ENCODE measurements around the gene PGAP6. TPM values are rescaled to one million over a fixed set of nuclear protein-coding genes. Genes with fewer than 3 reads are reported as not detected.

PGAP6 gene
- total and polyA plus RNA-seq, 10 donors = 19.5 to 63.2 (median 43.9) TPM

DNA sequence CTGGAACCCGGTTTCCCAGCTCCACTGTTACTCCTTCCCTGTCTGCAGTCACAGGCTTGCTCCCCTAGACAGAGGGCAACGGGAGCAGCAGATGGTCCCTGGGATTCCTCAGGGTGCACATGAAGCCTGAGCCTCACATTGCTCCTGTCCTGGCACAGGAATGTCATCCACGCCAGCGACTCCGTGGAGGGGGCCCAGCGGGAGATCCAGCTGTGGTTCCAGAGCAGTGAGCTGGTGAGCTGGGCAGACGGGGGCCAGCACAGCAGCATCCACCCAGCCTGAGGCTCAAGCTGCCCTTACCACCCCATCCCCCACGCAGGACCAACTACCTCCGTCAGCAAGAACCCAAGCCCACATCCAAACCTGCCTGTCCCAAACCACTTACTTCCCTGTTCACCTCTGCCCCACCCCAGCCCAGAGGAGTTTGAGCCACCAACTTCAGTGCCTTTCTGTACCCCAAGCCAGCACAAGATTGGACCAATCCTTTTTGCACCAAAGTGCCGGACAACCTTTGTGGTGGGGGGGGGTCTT is 18.3 kb upstream of the PGAP6 start:
- Histone ChIP-seq H3K36me3 (peaks cover 0 to 8% (median 0%) of the 10 kb centered on the region in 6 donors), H3K9me3 (no peaks in the 10 kb centered on the region), H3K4me1 (peaks cover 6 to 65% (median 41%) of the 10 kb centered on the region in 6 donors), H3K27me3 (replicated peaks in 1 of 7) (no peaks in the 10 kb centered on the region), H3K4me3 (peak overlapping the region in 5 of 8 donors; percentile 64 to 94 (median 71)), H3K27ac (peak overlapping the region; percentile 83 to 98 (median 93))
- no peak for TF ChIP-seq POLR2AphosphoS5 (IDR thresholded peaks at IDR 0.05)
- no peak for TF ChIP-seq POLR2A (IDR thresholded peaks at IDR 0.05)
- TF ChIP-seq, protein P1, sequence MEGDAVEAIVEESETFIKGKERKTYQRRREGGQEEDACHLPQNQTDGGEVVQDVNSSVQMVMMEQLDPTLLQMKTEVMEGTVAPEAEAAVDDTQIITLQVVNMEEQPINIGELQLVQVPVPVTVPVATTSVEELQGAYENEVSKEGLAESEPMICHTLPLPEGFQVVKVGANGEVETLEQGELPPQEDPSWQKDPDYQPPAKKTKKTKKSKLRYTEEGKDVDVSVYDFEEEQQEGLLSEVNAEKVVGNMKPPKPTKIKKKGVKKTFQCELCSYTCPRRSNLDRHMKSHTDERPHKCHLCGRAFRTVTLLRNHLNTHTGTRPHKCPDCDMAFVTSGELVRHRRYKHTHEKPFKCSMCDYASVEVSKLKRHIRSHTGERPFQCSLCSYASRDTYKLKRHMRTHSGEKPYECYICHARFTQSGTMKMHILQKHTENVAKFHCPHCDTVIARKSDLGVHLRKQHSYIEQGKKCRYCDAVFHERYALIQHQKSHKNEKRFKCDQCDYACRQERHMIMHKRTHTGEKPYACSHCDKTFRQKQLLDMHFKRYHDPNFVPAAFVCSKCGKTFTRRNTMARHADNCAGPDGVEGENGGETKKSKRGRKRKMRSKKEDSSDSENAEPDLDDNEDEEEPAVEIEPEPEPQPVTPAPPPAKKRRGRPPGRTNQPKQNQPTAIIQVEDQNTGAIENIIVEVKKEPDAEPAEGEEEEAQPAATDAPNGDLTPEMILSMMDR (IDR thresholded peaks at IDR 0.05 in 8 of 11, conservative IDR thresholded peaks at IDR 0.05 in 3 of 11) = no peak
- 60 to 81% (median 72%) methylated on average over 9 to 10 of the region's 10 CpGs for WGBS, 5 donors
- intact Hi-C loops (cut with DNase I; ENCODE audit: low total_unique reads) = no loop called here
- DNase-seq = peak; percentile 82

DNA sequence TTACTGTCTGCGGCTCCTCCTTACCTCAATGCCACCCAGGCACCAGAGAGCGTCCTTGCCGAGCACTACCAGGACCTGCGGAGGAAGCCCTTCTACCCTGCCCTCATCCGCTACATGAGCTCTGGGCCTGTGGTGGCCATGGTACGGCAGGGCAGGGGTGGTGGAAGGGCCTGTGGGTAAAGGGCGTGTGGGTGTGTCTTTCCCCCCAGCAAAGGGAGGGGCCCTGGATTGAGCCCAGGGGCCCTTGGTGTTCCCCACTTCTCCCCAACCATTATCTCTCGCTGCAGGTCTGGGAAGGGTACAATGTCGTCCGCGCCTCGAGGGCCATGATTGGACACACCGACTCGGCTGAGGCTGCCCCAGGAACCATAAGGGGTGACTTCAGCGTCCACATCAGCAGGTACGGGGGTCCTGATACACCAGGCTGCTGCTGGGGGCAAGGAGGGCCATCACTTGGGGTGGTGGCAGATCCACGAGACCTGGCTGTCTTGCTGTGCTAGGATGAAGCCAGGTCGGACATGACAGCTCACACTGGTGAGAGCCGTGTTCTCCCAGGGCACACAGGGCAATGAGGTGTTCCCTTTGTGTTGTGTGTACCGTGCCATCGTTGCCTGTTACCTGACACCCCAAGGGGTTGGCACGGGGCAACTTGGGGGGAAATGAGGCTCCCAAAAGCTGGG is 17.7 kb upstream of the PGAP6 start:
- intact Hi-C loops (cut with DNase I; ENCODE audit: low total_unique reads) = no loop called here
- 73 to 93% (median 88%) methylated on average over 10 to 22 of the region's 22 CpGs for WGBS, 5 donors

DNA sequence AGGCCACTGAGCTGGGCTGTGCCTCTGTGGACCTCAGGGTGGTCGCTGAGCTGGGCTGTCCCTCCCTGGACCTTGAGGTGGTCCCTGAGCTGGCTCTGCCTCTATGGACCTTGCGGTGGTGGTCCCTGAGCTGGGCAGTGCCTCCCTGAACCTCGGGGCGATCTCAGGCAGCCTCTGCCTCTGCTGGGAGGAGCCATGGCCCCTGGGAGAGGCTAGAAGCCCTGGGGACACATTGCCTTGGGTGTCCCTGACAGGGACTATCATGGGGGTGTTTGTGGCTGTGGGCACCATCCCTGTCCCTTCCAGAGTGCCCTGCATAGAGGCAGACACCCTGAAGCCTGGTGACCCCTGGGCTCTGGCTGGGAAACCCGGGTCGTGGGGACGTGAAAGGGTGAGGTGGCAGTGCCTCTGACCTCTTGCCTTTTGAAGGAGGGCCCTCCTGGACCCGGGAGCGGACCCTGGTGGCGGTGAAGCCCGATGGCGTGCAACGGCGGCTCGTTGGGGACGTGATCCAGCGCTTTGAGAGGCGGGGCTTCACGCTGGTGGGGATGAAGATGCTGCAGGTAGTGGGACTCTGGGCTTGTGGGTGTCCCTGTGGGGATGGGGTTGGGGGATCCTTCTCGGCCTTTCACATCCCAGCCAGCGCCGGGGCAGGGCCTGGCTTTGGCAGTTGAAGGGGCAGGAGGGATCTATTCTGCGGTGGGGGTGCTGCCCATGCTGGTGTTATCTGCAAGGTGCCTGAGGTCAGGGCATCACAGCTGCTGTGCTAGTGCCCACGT is 17.0 kb upstream of the PGAP6 start:
- Histone ChIP-seq H3K4me1 (peaks cover 6 to 65% (median 41%) of the 10 kb centered on the region in 6 donors), H3K36me3 (peaks cover 0 to 8% (median 0%) of the 10 kb centered on the region in 6 donors), H3K4me3 (no peak overlapping the region), H3K27me3 (replicated peaks in 1 of 7) (no peaks in the 10 kb centered on the region), H3K27ac (peak overlapping the region in 5 of 8 donors; percentile 49 to 98 (median 80)), H3K9me3 (no peaks in the 10 kb centered on the region)
- no peak for DNase-seq
- WGBS, 5 donors = 78 to 84% (median 83%) methylated on average over 18 to 24 of the region's 24 CpGs
- TF ChIP-seq, protein P1 (IDR thresholded peaks at IDR 0.05 in 8 of 11, conservative IDR thresholded peaks at IDR 0.05 in 3 of 11) = no peak
- peak in 1 of 3 donors; percentile 17 for TF ChIP-seq POLR2AphosphoS5 (IDR thresholded peaks at IDR 0.05)
- intact Hi-C loops (cut with DNase I; ENCODE audit: low total_unique reads) = no loop called here

More for the DNA sequence above, 17.7 kb upstream of the PGAP6 start:
- Histone ChIP-seq H3K27ac (peak overlapping the region in 7 of 8 donors; percentile 90 to 98 (median 94)), H3K4me3 (no peak overlapping the region), H3K9me3 (no peaks in the 10 kb centered on the region), H3K27me3 (replicated peaks in 1 of 7) (no peaks in the 10 kb centered on the region), H3K36me3 (peaks cover 0 to 8% (median 0%) of the 10 kb centered on the region in 6 donors), H3K4me1 (peaks cover 6 to 65% (median 41%) of the 10 kb centered on the region in 6 donors)
- no peak for DNase-seq
- TF ChIP-seq, protein P1 (IDR thresholded peaks at IDR 0.05 in 8 of 11, conservative IDR thresholded peaks at IDR 0.05 in 3 of 11) = no peak
- TF ChIP-seq POLR2AphosphoS5 (IDR thresholded peaks at IDR 0.05) = peak in 1 of 3 donors; percentile 13
- TF ChIP-seq POLR2A (IDR thresholded peaks at IDR 0.05) = no peak
